Measurements from ENCODE around the gene WASF1. TPM values are rescaled to one million over a fixed set of nuclear protein-coding genes. Genes with fewer than 3 reads are reported as not detected.

WASF1 gene
- 144 TPM for total RNA-seq

DNA sequence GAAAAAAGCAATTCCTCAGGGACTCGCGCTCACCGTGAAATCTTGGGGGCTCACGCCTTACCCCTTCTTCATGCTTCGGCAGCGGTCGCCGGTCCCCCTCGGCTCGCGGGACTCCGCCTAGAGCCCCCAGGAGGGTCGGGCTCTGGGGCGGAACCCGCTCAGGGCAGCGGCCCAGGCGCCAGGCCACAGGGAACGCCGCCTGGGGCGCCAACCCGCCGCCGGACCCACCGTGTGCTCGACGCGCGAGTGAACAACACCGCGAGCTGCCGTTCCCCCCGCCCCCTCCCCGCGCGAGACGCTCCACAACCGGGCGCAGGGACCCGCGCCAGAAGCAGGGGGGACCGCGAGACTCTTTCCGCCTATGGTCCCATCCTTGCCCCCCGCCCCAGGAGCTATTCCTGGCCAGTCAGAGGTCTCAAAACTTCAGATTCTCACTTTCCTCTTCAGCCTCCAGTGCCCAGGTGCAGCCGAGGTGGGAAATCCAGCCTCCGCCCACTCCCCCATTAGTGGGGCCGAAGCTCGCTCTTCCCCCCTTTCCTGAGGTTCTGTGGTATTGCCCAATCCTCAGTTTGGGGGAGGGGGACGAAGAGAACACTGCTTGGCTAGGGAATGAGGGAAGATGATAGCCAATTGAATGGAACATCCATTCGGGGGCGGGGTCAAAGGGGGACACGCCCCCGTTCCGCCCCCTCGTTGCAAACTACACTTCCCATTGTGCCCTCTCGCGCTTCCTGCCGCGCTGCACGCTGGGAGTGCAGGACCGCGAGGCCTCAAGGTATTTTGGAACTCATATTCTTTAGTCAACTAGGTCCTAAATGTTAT lies at the start of gene WASF1:
TSS of gene WASF1 (minus strand) at position 265 of the 822 bp plus-strand sequence. CDS start 52,069 bp downstream, outside the sequence.

GRCh38 chr6:110180228-110181008 lies 948 bp upstream of the WASF1 start, which contains the start of gene CDC40:
Gene CDC40, plus strand, starts transcription at chr6:110180427. Its CDS starts 18 bp downstream, at chr6:110180445.

Other genes starting within 250 kb of the WASF1 start
- gene GPR6, start 201.4 kb downstream of the WASF1 start, total RNA-seq = 1.3 TPM
- gene CDC40, start 757 bp upstream of the WASF1 start, total RNA-seq = 27.5 TPM
- 1.6 TPM for gene METTL24, start 178.7 kb upstream of the WASF1 start, total RNA-seq
- not detected for gene DDO, start 235.9 kb upstream of the WASF1 start, total RNA-seq